ENCODE measurements around the gene ITGAE.

GRCh38 chr17:3817851-3818605 lies 17.0 kb upstream of the ITGAE start:
- TF ChIP-seq CTCF (IDR thresholded peaks at IDR 0.05) (no peak), POLR2AphosphoS5 (IDR thresholded peaks at IDR 0.05) (no peak), POLR2A (IDR thresholded peaks at IDR 0.05) (no peak)

Data from sigmoid colon (tissue), 4 donors.